WTC11 (cell line): ENCODE measurements around the gene CLEC12A.
"Not testable (repeated sequence)": the region's sequence is repeated elsewhere in the genome, so short reads cannot be mapped to it uniquely, and the experiment has no call there.

Experiments
- NFE2L1 ChIP-seq: sonication (generic); formaldehyde crosslinking; IDR thresholded peaks from 2 replicates; pipeline ENCODE4 v1.8.1; 2023; ENCODE audit warnings: missing genetic modification reagents
- SOX15 ChIP-seq: fragments of 250-450 bp; sonication (Bioruptor Pico); IDR thresholded peaks from 2 replicates; pipeline ENCODE4 v1.9.0; 2021; ENCODE audit warnings: mild to moderate bottlenecking
- TF ChIP-seq, protein P1 (sequence below): fragments of 200-600 bp; IDR thresholded peaks from 2 replicates; pipeline ENCODE4 v1.8.0; 2022; ENCODE audit warnings: antibody characterized with exemption
- TF ChIP-seq, protein P2 (sequence below): fragments of 250-450 bp; sonication (Bioruptor Pico); IDR thresholded peaks from 2 replicates; pipeline ENCODE4 v1.9.0; 2021; ENCODE audit warnings: moderate library complexity, mild to moderate bottlenecking, inconsistent platforms, borderline replicate concordance
- TF ChIP-seq, protein P3 (sequence below): sonication (generic); formaldehyde crosslinking; IDR thresholded peaks from 2 replicates; pipeline ENCODE4 v1.8.0; 2022; ENCODE audit warnings: missing genetic modification reagents
- TF ChIP-seq, protein P4 (sequence below): sonication (generic); formaldehyde crosslinking; IDR thresholded peaks from 2 replicates; pipeline ENCODE4 v1.8.1; 2023; ENCODE audit warnings: mild to moderate bottlenecking, missing genetic modification reagents

DNA sequence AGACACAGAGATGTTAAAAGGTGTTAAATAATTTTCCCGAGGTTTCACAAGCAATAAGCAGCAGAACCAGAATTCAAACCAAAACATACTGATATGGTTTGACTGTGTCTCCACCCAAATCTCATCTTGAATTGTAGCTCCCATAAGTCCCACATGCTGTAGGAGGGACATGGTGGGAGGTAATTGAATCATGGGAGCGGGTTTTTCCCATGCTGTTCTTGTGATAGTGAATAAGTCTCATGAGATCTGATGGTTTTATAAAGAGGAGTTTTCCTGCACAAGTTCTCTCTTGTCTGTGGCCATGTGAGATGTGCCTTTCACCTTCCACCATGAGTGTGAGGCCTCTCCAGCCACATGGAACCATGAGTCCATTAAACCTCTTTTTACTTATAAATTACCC is 3.5 kb downstream of the CLEC12A start:
- TF ChIP-seq, protein P1, sequence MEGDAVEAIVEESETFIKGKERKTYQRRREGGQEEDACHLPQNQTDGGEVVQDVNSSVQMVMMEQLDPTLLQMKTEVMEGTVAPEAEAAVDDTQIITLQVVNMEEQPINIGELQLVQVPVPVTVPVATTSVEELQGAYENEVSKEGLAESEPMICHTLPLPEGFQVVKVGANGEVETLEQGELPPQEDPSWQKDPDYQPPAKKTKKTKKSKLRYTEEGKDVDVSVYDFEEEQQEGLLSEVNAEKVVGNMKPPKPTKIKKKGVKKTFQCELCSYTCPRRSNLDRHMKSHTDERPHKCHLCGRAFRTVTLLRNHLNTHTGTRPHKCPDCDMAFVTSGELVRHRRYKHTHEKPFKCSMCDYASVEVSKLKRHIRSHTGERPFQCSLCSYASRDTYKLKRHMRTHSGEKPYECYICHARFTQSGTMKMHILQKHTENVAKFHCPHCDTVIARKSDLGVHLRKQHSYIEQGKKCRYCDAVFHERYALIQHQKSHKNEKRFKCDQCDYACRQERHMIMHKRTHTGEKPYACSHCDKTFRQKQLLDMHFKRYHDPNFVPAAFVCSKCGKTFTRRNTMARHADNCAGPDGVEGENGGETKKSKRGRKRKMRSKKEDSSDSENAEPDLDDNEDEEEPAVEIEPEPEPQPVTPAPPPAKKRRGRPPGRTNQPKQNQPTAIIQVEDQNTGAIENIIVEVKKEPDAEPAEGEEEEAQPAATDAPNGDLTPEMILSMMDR = not testable (repeated sequence)
- TF ChIP-seq, protein P2, sequence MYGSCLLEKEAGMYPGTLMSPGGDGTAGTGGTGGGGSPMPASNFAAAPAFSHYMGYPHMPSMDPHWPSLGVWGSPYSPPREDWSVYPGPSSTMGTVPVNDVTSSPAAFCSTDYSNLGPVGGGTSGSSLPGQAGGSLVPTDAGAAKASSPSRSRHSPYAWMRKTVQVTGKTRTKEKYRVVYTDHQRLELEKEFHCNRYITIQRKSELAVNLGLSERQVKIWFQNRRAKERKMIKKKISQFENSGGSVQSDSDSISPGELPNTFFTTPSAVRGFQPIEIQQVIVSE = not testable (repeated sequence)
- TF ChIP-seq, protein P3, sequence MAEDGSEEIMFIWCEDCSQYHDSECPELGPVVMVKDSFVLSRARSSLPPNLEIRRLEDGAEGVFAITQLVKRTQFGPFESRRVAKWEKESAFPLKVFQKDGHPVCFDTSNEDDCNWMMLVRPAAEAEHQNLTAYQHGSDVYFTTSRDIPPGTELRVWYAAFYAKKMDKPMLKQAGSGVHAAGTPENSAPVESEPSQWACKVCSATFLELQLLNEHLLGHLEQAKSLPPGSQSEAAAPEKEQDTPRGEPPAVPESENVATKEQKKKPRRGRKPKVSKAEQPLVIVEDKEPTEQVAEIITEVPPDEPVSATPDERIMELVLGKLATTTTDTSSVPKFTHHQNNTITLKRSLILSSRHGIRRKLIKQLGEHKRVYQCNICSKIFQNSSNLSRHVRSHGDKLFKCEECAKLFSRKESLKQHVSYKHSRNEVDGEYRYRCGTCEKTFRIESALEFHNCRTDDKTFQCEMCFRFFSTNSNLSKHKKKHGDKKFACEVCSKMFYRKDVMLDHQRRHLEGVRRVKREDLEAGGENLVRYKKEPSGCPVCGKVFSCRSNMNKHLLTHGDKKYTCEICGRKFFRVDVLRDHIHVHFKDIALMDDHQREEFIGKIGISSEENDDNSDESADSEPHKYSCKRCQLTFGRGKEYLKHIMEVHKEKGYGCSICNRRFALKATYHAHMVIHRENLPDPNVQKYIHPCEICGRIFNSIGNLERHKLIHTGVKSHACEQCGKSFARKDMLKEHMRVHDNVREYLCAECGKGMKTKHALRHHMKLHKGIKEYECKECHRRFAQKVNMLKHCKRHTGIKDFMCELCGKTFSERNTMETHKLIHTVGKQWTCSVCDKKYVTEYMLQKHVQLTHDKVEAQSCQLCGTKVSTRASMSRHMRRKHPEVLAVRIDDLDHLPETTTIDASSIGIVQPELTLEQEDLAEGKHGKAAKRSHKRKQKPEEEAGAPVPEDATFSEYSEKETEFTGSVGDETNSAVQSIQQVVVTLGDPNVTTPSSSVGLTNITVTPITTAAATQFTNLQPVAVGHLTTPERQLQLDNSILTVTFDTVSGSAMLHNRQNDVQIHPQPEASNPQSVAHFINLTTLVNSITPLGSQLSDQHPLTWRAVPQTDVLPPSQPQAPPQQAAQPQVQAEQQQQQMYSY (CRISPR knock-in tag) = not testable (repeated sequence)
- not testable (repeated sequence) for TF ChIP-seq SOX15, NFE2L1 (CRISPR knock-in tag)
- TF ChIP-seq, protein P4, sequence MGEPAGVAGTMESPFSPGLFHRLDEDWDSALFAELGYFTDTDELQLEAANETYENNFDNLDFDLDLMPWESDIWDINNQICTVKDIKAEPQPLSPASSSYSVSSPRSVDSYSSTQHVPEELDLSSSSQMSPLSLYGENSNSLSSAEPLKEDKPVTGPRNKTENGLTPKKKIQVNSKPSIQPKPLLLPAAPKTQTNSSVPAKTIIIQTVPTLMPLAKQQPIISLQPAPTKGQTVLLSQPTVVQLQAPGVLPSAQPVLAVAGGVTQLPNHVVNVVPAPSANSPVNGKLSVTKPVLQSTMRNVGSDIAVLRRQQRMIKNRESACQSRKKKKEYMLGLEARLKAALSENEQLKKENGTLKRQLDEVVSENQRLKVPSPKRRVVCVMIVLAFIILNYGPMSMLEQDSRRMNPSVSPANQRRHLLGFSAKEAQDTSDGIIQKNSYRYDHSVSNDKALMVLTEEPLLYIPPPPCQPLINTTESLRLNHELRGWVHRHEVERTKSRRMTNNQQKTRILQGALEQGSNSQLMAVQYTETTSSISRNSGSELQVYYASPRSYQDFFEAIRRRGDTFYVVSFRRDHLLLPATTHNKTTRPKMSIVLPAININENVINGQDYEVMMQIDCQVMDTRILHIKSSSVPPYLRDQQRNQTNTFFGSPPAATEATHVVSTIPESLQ (CRISPR knock-in tag) = not testable (repeated sequence)
